GM18502 (cell line): ENCODE data around the gene SSX2B.
"Not testable (repeated sequence)": the region's sequence is repeated elsewhere in the genome, so short reads cannot be mapped to it uniquely, and the experiment has no call there.

Experiments used
- ATAC-seq: cut with Tn5 transposase; IDR thresholded peaks from one replicate; pipeline ENCODE4 v1.9.1; 2021; ENCODE audit warnings: mild to moderate bottlenecking; ENCODE audit not compliant: unreplicated experiment, poor library complexity

Gene SSX2B, protein sequence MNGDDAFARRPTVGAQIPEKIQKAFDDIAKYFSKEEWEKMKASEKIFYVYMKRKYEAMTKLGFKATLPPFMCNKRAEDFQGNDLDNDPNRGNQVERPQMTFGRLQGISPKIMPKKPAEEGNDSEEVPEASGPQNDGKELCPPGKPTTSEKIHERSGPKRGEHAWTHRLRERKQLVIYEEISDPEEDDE

GRCh38 chrX:52750952-52751351, at the start of gene SSX2B:
Gene SSX2B, plus strand, starts transcription at chrX:52751252. Its CDS starts 1,429 bp downstream, at chrX:52752681.
- not testable (repeated sequence) for ATAC-seq

- ATAC-seq = not testable (repeated sequence)
These were observed 44.0 kb upstream of the SSX2B start, which contains the start of gene SSX2 for GRCh38 chrX:52707078-52707477. Gene SSX2, minus strand, starts transcription at chrX:52707178. Its CDS starts 1,429 bp downstream, at chrX:52705749.

- ATAC-seq = not testable (repeated sequence)
These were observed 14.9 kb downstream of the SSX2B start for GRCh38 chrX:52765983-52766382.

GRCh38 chrX:52773504-52773903, 22.5 kb downstream of the SSX2B start:
- not testable (repeated sequence) for ATAC-seq

DNA sequence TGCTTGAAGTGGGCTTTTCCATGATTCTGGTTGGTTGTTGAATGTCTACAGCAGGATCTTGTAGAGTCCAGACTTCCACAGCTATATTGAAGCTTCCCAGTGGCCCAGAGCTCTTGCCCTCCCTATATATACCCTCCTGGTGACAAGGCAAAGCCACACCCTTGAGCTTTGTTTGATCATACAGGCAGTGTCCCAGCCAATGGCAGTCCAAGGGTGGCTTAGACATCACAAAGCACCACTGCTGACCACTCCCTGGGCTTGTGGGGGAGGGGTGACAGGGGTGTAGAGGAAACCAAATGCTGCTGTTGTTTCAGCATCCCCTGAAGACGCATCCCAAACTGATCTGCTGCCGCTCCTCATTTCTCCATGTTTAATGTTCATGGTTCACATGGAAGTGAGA, 46.3 kb downstream of the SSX2B start, which contains the start of gene SPANXN5:
Gene SPANXN5 (minus strand): TSS at position 101 of the 400 bp plus-strand sequence. CDS start 79 bp downstream, at position 22.
- not testable (repeated sequence) for ATAC-seq

- ATAC-seq = not testable (repeated sequence)
These were observed 53.8 kb downstream of the SSX2B start for GRCh38 chrX:52804876-52805275.
